Measurements from ENCODE around the gene SECTM1.
A peak's percentile ranks its signal among the peaks of the same experiment; 100 is the strongest.
"Not testable (repeated sequence)": the region's sequence is repeated elsewhere in the genome, so short reads cannot be mapped to it uniquely, and the experiment has no call there.

Gene SECTM1

GRCh38 chr17:82333279-82334171, at the start of gene SECTM1:
TSS of gene SECTM1 (minus strand) at chr17:82333766. CDS start at chr17:82327240, 6,526 bp downstream.
- no peak for DNase-seq (ENCODE audit: extremely low read depth, low read depth)
- TF ChIP-seq CTCF (IDR thresholded peaks at IDR 0.05; ENCODE audit: low read depth, low read length) = no peak

DNA sequence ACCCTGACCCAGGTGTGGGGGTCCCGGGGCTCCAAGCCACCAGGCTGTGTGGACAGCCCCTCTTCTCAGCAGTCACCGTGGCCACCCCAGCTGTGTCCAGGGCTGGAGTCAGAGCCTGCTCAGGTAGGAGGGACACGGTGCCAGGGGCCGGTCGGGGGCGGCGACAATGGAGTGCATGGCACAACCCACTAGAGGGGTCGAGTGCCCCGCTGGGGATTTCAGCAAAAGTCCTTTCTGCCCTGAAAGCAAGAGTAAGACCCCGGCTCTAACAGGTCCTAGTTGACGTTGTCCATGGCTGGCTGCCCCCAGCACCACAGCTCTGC, 49.3 kb upstream of the SECTM1 start:
- DNase-seq (ENCODE audit: extremely low read depth, low read depth) = no peak
- no peak for TF ChIP-seq CTCF (IDR thresholded peaks at IDR 0.05; ENCODE audit: low read depth, low read length)

- DNase-seq (ENCODE audit: extremely low read depth, low read depth) = not testable (repeated sequence)
These were observed 48.8 kb upstream of the SECTM1 start for GRCh38 chr17:82382220-82382932.

GRCh38 chr17:82381703-82382009, 48.1 kb upstream of the SECTM1 start:
- DNase-seq (ENCODE audit: extremely low read depth, low read depth) = not testable (repeated sequence)

DNA sequence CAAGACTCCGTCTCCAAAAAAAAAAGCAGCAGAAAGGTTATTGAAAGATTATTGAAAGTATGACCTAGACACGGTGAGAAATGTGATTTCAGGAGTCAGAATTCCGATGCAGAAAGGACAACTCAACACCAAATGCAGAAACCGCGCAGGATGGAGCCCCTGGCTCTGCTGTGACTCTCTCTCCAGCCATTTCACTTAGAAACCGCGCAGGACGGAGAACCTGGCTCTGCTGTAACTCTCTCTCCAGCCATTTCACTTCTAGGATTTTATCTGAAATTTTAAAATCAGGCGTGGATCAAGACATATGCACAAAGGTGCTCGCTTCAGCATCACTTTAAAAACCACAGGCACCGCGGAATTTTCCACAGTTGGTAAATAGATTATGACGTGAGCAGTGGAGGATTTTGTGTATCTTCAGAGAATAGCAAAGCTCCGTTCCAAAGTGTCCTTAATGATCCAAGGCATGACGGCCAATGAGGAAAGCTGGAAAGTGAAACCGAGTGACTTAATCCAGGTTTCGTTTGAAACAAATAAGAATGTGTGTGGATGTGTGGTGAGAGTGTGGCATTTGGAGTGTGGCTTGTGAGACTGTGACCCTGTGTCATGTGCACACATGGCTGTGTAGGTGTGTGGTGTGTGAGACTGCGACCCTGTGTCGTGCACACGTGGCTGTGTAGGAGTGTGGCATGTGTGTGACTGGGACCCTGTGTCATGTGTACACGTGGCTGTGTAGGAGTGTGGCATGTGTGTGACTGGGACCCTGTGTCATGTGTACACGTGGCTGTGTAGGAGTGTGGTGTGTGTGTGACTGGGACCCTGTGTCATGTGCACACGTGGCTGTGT, 47.5 kb upstream of the SECTM1 start:
- peak; percentile 10 for DNase-seq (ENCODE audit: extremely low read depth, low read depth)
- no peak for TF ChIP-seq CTCF (IDR thresholded peaks at IDR 0.05; ENCODE audit: low read depth, low read length)

GRCh38 chr17:82378741-82379021, 45.1 kb upstream of the SECTM1 start:
- no peak for TF ChIP-seq CTCF (IDR thresholded peaks at IDR 0.05; ENCODE audit: low read depth, low read length)
- no peak for DNase-seq (ENCODE audit: extremely low read depth, low read depth)

DNA sequence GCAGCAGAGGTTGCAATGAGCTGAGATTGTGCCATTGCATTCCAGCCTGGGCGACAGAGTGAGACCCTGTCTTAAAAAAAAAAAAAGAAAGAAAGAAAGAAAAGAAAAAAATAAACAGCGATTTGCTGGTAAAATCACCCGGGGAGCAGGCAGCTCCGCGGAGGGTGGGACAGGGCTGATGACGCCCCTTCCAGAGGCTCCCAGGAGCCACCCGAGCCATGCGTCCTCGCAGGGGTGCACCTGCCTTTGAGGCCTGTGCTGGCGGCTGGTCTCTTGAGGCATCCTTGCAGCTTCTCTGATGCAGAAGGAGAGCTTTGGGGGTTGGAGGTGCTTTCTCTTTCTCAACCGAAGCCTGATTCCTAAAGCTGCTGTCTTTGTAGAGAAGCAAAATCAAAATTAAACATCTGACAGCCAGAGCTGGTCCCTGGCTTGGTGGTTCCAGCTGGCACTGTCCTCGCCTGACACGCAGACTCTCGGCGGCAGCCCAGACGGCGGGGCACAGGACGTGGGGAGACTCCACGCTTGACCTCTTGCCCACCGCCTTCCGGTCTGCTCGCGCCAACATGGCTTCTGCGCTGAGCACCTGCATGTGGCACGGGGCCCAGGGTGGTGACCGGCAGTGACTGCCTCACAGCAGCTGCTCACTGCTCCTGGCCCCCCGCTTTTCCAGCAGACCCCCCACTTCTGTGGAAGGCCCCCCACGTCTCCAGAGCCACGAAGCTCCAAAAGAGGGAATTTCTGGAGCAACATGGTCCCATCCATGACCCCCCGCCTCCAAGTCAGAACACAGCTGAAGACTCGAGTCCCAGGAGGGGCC, 44.6 kb upstream of the SECTM1 start:
- no peak for TF ChIP-seq CTCF (IDR thresholded peaks at IDR 0.05; ENCODE audit: low read depth, low read length)
- DNase-seq (ENCODE audit: extremely low read depth, low read depth) = no peak

GRCh38 chr17:82377294-82377693, 43.7 kb upstream of the SECTM1 start:
- DNase-seq (ENCODE audit: extremely low read depth, low read depth) = not testable (repeated sequence)
